Right lobe of liver (tissue), 6 donors: ENCODE measurements around the gene SMIM35. TPM values are rescaled to one million over a fixed set of nuclear protein-coding genes. Genes with fewer than 3 reads are reported as not detected.

ENCODE experiments used
- ATAC-seq, 4 donors: fragments of 200-7000 bp; cut with Tn5 transposase; one replicate each; pipeline ENCODE4 v1.9.1; 2020; ENCODE audit warnings: mild to moderate bottlenecking in 4 of 4, moderate library complexity in 4 of 4
- DNase-seq, 3 donors: peaks; one replicate each; pipeline ENCODE4 v3.0.0-alpha.2; 2020
- H3K27ac ChIP-seq, 3 donors: fragments of 200-600 bp; one replicate each; pipeline ENCODE4 v1.8.0; 2022
- H3K27me3 ChIP-seq, 2 donors: fragments of 200-600 bp; one replicate each; pipeline ENCODE4 v1.8.0; 2022
- H3K36me3 ChIP-seq, 4 donors: fragments of 200-600 bp; sonication (generic) in 1 of 4; one replicate each; pipeline versions ENCODE4 v1.5.1 to v1.8.0; 2017 to 2022; ENCODE audit warnings: control low read depth in 1 of 4
- H3K4me1 ChIP-seq, 4 donors: fragments of 200-600 bp; sonication (generic) in 1 of 4; one replicate each; pipeline versions ENCODE4 v1.5.1 to v1.8.0; 2017 to 2022; ENCODE audit warnings: control low read depth in 1 of 4
- H3K4me3 ChIP-seq, 3 donors: fragments of 200-600 bp; one replicate each; pipeline ENCODE4 v1.8.0; 2022
- H3K9me3 ChIP-seq, 4 donors: fragments of 200-600 bp; sonication (generic) in 1 of 4; one replicate each; pipeline versions ENCODE4 v1.5.1 to v1.8.0; 2017 to 2022; ENCODE audit warnings: control low read depth in 1 of 4
- CTCF ChIP-seq, 4 donors: fragments of 200-600 bp in 3 of 4; fragments of 450-650 bp in 1 of 4; IDR thresholded peaks; one replicate each; pipeline versions ENCODE4 v1.5.1 to v1.8.0; 2016 to 2022; ENCODE audit warnings: antibody characterized with exemption in 4 of 4, mild to moderate bottlenecking in 2 of 4
- POLR2A ChIP-seq: fragments of 450-650 bp; IDR thresholded peaks from one replicate; pipeline ENCODE4 v1.6.1; 2017; ENCODE audit warnings: antibody characterized with exemption, mild to moderate bottlenecking
- WGBS: methylation state at CpG from one replicate; pipeline ENCODE4 v1.1.6; 2018; ENCODE audit warnings: low coverage, low lambda C conversion rate; ENCODE audit not compliant: insufficient coverage; ENCODE audit errors: missing lambda C conversion rate; 5-methylcytosine and 5-hydroxymethylcytosine counted together
- intact Hi-C, 2 donors: fragments of 100-400 bp; cut with DNase I; formaldehyde crosslinking; loops; one replicate each; pipeline versions ENCODE4 v1.11.2 to v1.14.1; 2022
- total RNA-seq, 6 experiments: library from RNA; depleted of rRNA in 2 of 6; stranded (reverse); fragments of >200 nt in 2 of 6; fragmentation: NEBNext Ultra II Directional in 3 of 6; extraction: Animal tissue kit (Norgen Biotek cat#: 25700) in 3 of 6; gene quantifications; one replicate each; pipeline versions ENCODE4 v1.1.0 to v1.2.4, GENCODE V29; 2016 to 2023
- donor health status: DM: no; HTN: yes; CAD: no.
- donor health status: DM: no; HTN: no; CAD: no.
- donor health status: DM: no; HTN: no; CAD: no.
- donor health status: DM: no; HTN: yes; CAD: no.
- donor health status: DM: no; HTN: yes; CAD: no.

The SMIM35 gene
- total RNA-seq, 6 experiments from 2014 or later, result not detected

- ATAC-seq, result peak in 1 of 4 donors; percentile 9
- Histone ChIP-seq H3K27me3 (no peaks in the 10 kb centered on the region), H3K27ac (no peak overlapping the region), H3K36me3 (peaks cover 0 to 3% (median 0%) of the 10 kb centered on the region in 4 donors), H3K4me1 (no peaks in the 10 kb centered on the region), H3K4me3 (no peak overlapping the region), H3K9me3 (no peaks in the 10 kb centered on the region)
- no peak for TF ChIP-seq POLR2A
- no peak for TF ChIP-seq CTCF (IDR thresholded peaks at IDR 0.05)
- WGBS, result 70% methylated on average over 3 of the region's 4 CpGs
- intact Hi-C loops, result no loop called here
- peak in 1 of 3 donors; percentile 32 for DNase-seq
Observed at GRCh38 chr11:118000067-118000849, 86.5 kb downstream of the SMIM35 start.

GRCh38 chr11:117999354-117999993, 87.3 kb downstream of the SMIM35 start:
- no peak for ATAC-seq
- WGBS, result no CpG with 5 or more reads among the region's 3 CpGs
- no peaks in the 10 kb centered on the region for H3K27me3 ChIP-seq
- DNase-seq, result peak in 1 of 3 donors; percentile 37
- H3K9me3 ChIP-seq, result no peaks in the 10 kb centered on the region
- peaks cover 0 to 9% (median 0%) of the 10 kb centered on the region in 4 donors for H3K36me3 ChIP-seq
- TF ChIP-seq POLR2A, result no peak
- TF ChIP-seq CTCF (IDR thresholded peaks at IDR 0.05), result no peak
- no peak overlapping the region for H3K4me3 ChIP-seq
- H3K27ac ChIP-seq, result no peak overlapping the region
- H3K4me1 ChIP-seq, result no peaks in the 10 kb centered on the region
- intact Hi-C loops, result no loop called here

GRCh38 chr11:117998664-117999353, 88.0 kb downstream of the SMIM35 start:
- no peak overlapping the region for H3K27ac ChIP-seq
- intact Hi-C loops, result no loop called here
- H3K4me1 ChIP-seq, result no peaks in the 10 kb centered on the region
- H3K9me3 ChIP-seq, result no peaks in the 10 kb centered on the region
- DNase-seq (peak in 1 of 3 donors; percentile 37), ATAC-seq (no peak)
- WGBS, result 74% methylated on average over 3 of the region's 10 CpGs
- TF ChIP-seq POLR2A (no peak), CTCF (IDR thresholded peaks at IDR 0.05) (no peak)
- H3K36me3 ChIP-seq, result peaks cover 0 to 9% (median 0%) of the 10 kb centered on the region in 4 donors
- no peak overlapping the region for H3K4me3 ChIP-seq
- H3K27me3 ChIP-seq, result no peaks in the 10 kb centered on the region

- Histone ChIP-seq H3K36me3 (peaks cover 0 to 9% (median 0%) of the 10 kb centered on the region in 4 donors), H3K4me1 (no peaks in the 10 kb centered on the region), H3K27me3 (no peaks in the 10 kb centered on the region), H3K4me3 (no peak overlapping the region), H3K27ac (no peak overlapping the region), H3K9me3 (no peaks in the 10 kb centered on the region)
- DNase-seq (no peak), ATAC-seq (no peak)
- TF ChIP-seq POLR2A (no peak), CTCF (IDR thresholded peaks at IDR 0.05) (no peak)
- WGBS, result 61% methylated on average over 9 of the region's 9 CpGs
- intact Hi-C loops, result no loop called here
Observed at GRCh38 chr11:117997823-117998579, 88.8 kb downstream of the SMIM35 start.
